Muscle layer of duodenum (tissue), 2 donors: ENCODE data around the gene LAMC3.
"Not testable (repeated sequence)": the region's sequence is repeated elsewhere in the genome, so short reads cannot be mapped to it uniquely, and the experiment has no call there.

ENCODE experiments used
- H3K27ac ChIP-seq: one replicate; pipeline ENCODE4 v1.7.0; 2013; ENCODE audit warnings: mild to moderate bottlenecking, low read length
- H3K27me3 ChIP-seq: one replicate; pipeline ENCODE4 v1.7.0; 2013; ENCODE audit warnings: low read depth, mild to moderate bottlenecking, control low read depth, low read length
- H3K36me3 ChIP-seq, 2 donors: one replicate each; pipeline ENCODE4 v1.7.0; 2013; ENCODE audit warnings: low read length in 2 of 2, control low read depth in 1 of 2, mild to moderate bottlenecking in 1 of 2; ENCODE audit not compliant: insufficient read depth in 2 of 2, control insufficient read depth in 1 of 2
- H3K4me1 ChIP-seq, 2 donors: one replicate each; pipeline ENCODE4 v1.7.0; 2013; ENCODE audit warnings: low read length in 2 of 2, mild to moderate bottlenecking in 2 of 2, control low read depth in 1 of 2, moderate library complexity in 1 of 2; ENCODE audit not compliant: insufficient read depth in 2 of 2, control insufficient read depth in 1 of 2
- H3K4me3 ChIP-seq, 2 donors: one replicate each; pipeline ENCODE4 v1.7.0; 2013; ENCODE audit warnings: low read length in 2 of 2, low read depth in 1 of 2, mild to moderate bottlenecking in 1 of 2
- H3K9me3 ChIP-seq, 2 donors: one replicate each; pipeline ENCODE4 v1.7.0; 2013; ENCODE audit warnings: low read length in 2 of 2, control low read depth in 1 of 2, mild to moderate bottlenecking in 1 of 2; ENCODE audit not compliant: control insufficient read depth in 1 of 2
- donor health status: healthy.

The LAMC3 gene

GRCh38 chr9:131103024-131103423, 94.0 kb downstream of the LAMC3 start:
- no peak overlapping the region for H3K27ac ChIP-seq

GRCh38 chr9:131103535-131103934, 94.6 kb downstream of the LAMC3 start:
- Histone ChIP-seq H3K9me3 (no peaks in the 10 kb centered on the region), H3K4me3 (no peak overlapping the region), H3K4me1 (no peaks in the 10 kb centered on the region), H3K27me3 (no peaks in the 10 kb centered on the region), H3K27ac (no peak overlapping the region), H3K36me3 (no peaks in the 10 kb centered on the region)

More at GRCh38 chr9:131103024-131103423, 94.0 kb downstream of the LAMC3 start:
- no peaks in the 10 kb centered on the region for H3K4me1 ChIP-seq
- no peaks in the 10 kb centered on the region for H3K36me3 ChIP-seq
- no peaks in the 10 kb centered on the region for H3K9me3 ChIP-seq
- no peak overlapping the region for H3K4me3 ChIP-seq
- no peaks in the 10 kb centered on the region for H3K27me3 ChIP-seq

- no peak overlapping the region for H3K27ac ChIP-seq
- no peak overlapping the region for H3K4me3 ChIP-seq
- H3K4me1 ChIP-seq = no peaks in the 10 kb centered on the region
- H3K27me3 ChIP-seq = no peaks in the 10 kb centered on the region
- H3K36me3 ChIP-seq = no peaks in the 10 kb centered on the region
- H3K9me3 ChIP-seq = no peaks in the 10 kb centered on the region
Measured at GRCh38 chr9:131104016-131104740, 95.2 kb downstream of the LAMC3 start.

- no peaks in the 10 kb centered on the region for H3K4me1 ChIP-seq
- H3K27me3 ChIP-seq = no peaks in the 10 kb centered on the region
- no peak overlapping the region for H3K4me3 ChIP-seq
- H3K9me3 ChIP-seq = no peaks in the 10 kb centered on the region
- no peak overlapping the region for H3K27ac ChIP-seq
- H3K36me3 ChIP-seq = no peaks in the 10 kb centered on the region
Measured at GRCh38 chr9:131105952-131106351, 97.0 kb downstream of the LAMC3 start.

- Histone ChIP-seq H3K27me3 (no peaks in the 10 kb centered on the region), H3K36me3 (no peaks in the 10 kb centered on the region), H3K27ac (no peak overlapping the region), H3K9me3 (no peaks in the 10 kb centered on the region), H3K4me1 (peaks cover 0 to 6% of the 10 kb centered on the region in 2 donors), H3K4me3 (no peak overlapping the region)
Measured at GRCh38 chr9:131107760-131108159, 98.8 kb downstream of the LAMC3 start.

- H3K27me3 ChIP-seq = no peaks in the 10 kb centered on the region
- no peak overlapping the region for H3K27ac ChIP-seq
- H3K4me1 ChIP-seq = peaks cover 0 to 6% of the 10 kb centered on the region in 2 donors
- no peaks in the 10 kb centered on the region for H3K36me3 ChIP-seq
- H3K9me3 ChIP-seq = no peaks in the 10 kb centered on the region
- no peak overlapping the region for H3K4me3 ChIP-seq
Measured at GRCh38 chr9:131111186-131111853, 102.3 kb downstream of the LAMC3 start.

GRCh38 chr9:131111854-131112311, 102.9 kb downstream of the LAMC3 start:
- H3K36me3 ChIP-seq = no peaks in the 10 kb centered on the region
- no peak overlapping the region for H3K27ac ChIP-seq
- peaks cover 0 to 6% of the 10 kb centered on the region in 2 donors for H3K4me1 ChIP-seq
- H3K9me3 ChIP-seq = no peaks in the 10 kb centered on the region
- H3K4me3 ChIP-seq = no peak overlapping the region
- H3K27me3 ChIP-seq = no peaks in the 10 kb centered on the region

GRCh38 chr9:131112374-131113154, 103.6 kb downstream of the LAMC3 start:
- H3K27me3 ChIP-seq = no peaks in the 10 kb centered on the region
- H3K4me3 ChIP-seq = no peak overlapping the region
- peaks cover 0 to 6% of the 10 kb centered on the region in 2 donors for H3K4me1 ChIP-seq
- no peaks in the 10 kb centered on the region for H3K9me3 ChIP-seq
- H3K36me3 ChIP-seq = no peaks in the 10 kb centered on the region
- no peak overlapping the region for H3K27ac ChIP-seq

GRCh38 chr9:131113655-131114054, 104.7 kb downstream of the LAMC3 start:
- H3K4me1 ChIP-seq = peaks cover 0 to 6% of the 10 kb centered on the region in 2 donors
- no peaks in the 10 kb centered on the region for H3K9me3 ChIP-seq
- H3K27ac ChIP-seq = no peak overlapping the region
- H3K4me3 ChIP-seq = no peak overlapping the region
- H3K36me3 ChIP-seq = no peaks in the 10 kb centered on the region
- H3K27me3 ChIP-seq = no peaks in the 10 kb centered on the region

GRCh38 chr9:131114084-131114535, 105.1 kb downstream of the LAMC3 start:
- Histone ChIP-seq H3K27ac (no peak overlapping the region), H3K4me3 (no peak overlapping the region), H3K9me3 (no peaks in the 10 kb centered on the region), H3K36me3 (no peaks in the 10 kb centered on the region), H3K27me3 (no peaks in the 10 kb centered on the region), H3K4me1 (peaks cover 0 to 6% of the 10 kb centered on the region in 2 donors)

GRCh38 chr9:131115360-131115742, 106.4 kb downstream of the LAMC3 start:
- not testable (repeated sequence) for H3K9me3 ChIP-seq, H3K36me3 ChIP-seq, H3K4me1 ChIP-seq, H3K27me3 ChIP-seq, H3K4me3 ChIP-seq, H3K27ac ChIP-seq
